Liver (tissue), 3 donors: ENCODE measurements around the gene PELI3.

Source experiments
- EGR1 ChIP-seq, 2 donors: IDR thresholded peaks; 2 replicates each; pipeline ENCODE4 v1.6.1; 2016 to 2018; ENCODE audit warnings: antibody characterized with exemption in 2 of 2, low read depth in 2 of 2
- GABPA ChIP-seq, 2 donors: IDR thresholded peaks in 1 of 2; conservative IDR thresholded peaks in 1 of 2; 2 replicates each; pipeline ENCODE4 v1.6.1; 2016; ENCODE audit warnings: antibody characterized with exemption in 2 of 2, mild to moderate bottlenecking in 1 of 2, moderate library complexity in 1 of 2
- HNF4G ChIP-seq: IDR thresholded peaks from 2 replicates; pipeline ENCODE4 v1.6.1; 2016; ENCODE audit warnings: antibody characterized with exemption
- MAX ChIP-seq: IDR thresholded peaks from 2 replicates; pipeline ENCODE4 v1.6.1; 2016; ENCODE audit warnings: antibody characterized with exemption
- RAD21 ChIP-seq, 2 donors: IDR thresholded peaks; 2 replicates each; pipeline ENCODE4 v1.6.1; 2016; ENCODE audit warnings: antibody characterized with exemption in 2 of 2, mild to moderate bottlenecking in 2 of 2
- REST ChIP-seq: IDR thresholded peaks from 2 replicates; pipeline ENCODE4 v1.6.1; 2016; ENCODE audit warnings: antibody characterized with exemption, mild to moderate bottlenecking
- RXRA ChIP-seq, 2 donors: IDR thresholded peaks; 2 replicates each; pipeline ENCODE4 v1.6.1; 2017 to 2018; ENCODE audit warnings: antibody characterized with exemption in 2 of 2, mild to moderate bottlenecking in 1 of 2
- SP1 ChIP-seq: IDR thresholded peaks from 2 replicates; pipeline ENCODE4 v1.6.1; 2018; ENCODE audit warnings: antibody characterized with exemption, mild to moderate bottlenecking
- TAF1 ChIP-seq: conservative IDR thresholded peaks from 2 replicates; pipeline ENCODE4 v1.6.1; 2016; ENCODE audit warnings: antibody characterized with exemption, mild to moderate bottlenecking
- TF ChIP-seq, protein P1 (sequence below): fragments of 150-350 bp; IDR thresholded peaks from 2 replicates; pipeline ENCODE4 v1.5.1; 2017; ENCODE audit warnings: improper control_type of control experiment, low read depth, low read length; ENCODE audit not compliant: missing input control
- TF ChIP-seq, protein P2 (sequence below): IDR thresholded peaks from 2 replicates; pipeline ENCODE4 v1.6.1; 2016; ENCODE audit warnings: antibody characterized with exemption
- TF ChIP-seq, protein P3 (sequence below): IDR thresholded peaks from 2 replicates; pipeline ENCODE4 v1.6.1; 2016; ENCODE audit warnings: antibody characterized with exemption
- donor health status: healthy.
- donor health status: healthy.

- TF ChIP-seq, protein P1, sequence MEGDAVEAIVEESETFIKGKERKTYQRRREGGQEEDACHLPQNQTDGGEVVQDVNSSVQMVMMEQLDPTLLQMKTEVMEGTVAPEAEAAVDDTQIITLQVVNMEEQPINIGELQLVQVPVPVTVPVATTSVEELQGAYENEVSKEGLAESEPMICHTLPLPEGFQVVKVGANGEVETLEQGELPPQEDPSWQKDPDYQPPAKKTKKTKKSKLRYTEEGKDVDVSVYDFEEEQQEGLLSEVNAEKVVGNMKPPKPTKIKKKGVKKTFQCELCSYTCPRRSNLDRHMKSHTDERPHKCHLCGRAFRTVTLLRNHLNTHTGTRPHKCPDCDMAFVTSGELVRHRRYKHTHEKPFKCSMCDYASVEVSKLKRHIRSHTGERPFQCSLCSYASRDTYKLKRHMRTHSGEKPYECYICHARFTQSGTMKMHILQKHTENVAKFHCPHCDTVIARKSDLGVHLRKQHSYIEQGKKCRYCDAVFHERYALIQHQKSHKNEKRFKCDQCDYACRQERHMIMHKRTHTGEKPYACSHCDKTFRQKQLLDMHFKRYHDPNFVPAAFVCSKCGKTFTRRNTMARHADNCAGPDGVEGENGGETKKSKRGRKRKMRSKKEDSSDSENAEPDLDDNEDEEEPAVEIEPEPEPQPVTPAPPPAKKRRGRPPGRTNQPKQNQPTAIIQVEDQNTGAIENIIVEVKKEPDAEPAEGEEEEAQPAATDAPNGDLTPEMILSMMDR, result no peak
- TF ChIP-seq REST (no peak), SP1 (no peak), TAF1 (no peak), RAD21 (IDR thresholded peaks at IDR 0.05) (no peak), MAX (no peak), RXRA (IDR thresholded peaks at IDR 0.05) (no peak), EGR1 (IDR thresholded peaks at IDR 0.05; ENCODE audit: low read depth in 2 of 2) (no peak), HNF4G (no peak), GABPA (IDR thresholded peaks at IDR 0.05 in 1 of 2, conservative IDR thresholded peaks at IDR 0.05 in 1 of 2) (no peak)
- TF ChIP-seq, protein P2, sequence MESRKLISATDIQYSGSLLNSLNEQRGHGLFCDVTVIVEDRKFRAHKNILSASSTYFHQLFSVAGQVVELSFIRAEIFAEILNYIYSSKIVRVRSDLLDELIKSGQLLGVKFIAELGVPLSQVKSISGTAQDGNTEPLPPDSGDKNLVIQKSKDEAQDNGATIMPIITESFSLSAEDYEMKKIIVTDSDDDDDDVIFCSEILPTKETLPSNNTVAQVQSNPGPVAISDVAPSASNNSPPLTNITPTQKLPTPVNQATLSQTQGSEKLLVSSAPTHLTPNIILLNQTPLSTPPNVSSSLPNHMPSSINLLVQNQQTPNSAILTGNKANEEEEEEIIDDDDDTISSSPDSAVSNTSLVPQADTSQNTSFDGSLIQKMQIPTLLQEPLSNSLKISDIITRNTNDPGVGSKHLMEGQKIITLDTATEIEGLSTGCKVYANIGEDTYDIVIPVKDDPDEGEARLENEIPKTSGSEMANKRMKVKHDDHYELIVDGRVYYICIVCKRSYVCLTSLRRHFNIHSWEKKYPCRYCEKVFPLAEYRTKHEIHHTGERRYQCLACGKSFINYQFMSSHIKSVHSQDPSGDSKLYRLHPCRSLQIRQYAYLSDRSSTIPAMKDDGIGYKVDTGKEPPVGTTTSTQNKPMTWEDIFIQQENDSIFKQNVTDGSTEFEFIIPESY, result no peak
- TF ChIP-seq, protein P3, sequence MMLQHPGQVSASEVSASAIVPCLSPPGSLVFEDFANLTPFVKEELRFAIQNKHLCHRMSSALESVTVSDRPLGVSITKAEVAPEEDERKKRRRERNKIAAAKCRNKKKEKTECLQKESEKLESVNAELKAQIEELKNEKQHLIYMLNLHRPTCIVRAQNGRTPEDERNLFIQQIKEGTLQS, result no peak
Measured at GRCh38 chr11:66419825-66420224, 46.9 kb upstream of the PELI3 start.
